Measurements from ENCODE around the gene SERPINB6.
"Not testable (repeated sequence)": the region's sequence is repeated elsewhere in the genome, so short reads cannot be mapped to it uniquely, and the experiment has no call there.

SERPINB6 gene

GRCh38 chr6:2998998-2999617, 27.7 kb upstream of the SERPINB6 start:
- DNase-seq: no peak

- DNase-seq: not testable (repeated sequence)
Observed at GRCh38 chr6:2998249-2998997, 27.1 kb upstream of the SERPINB6 start.

GRCh38 chr6:2993755-2994317, 22.5 kb upstream of the SERPINB6 start:
- DNase-seq: no peak

GRCh38 chr6:2992330-2992979, 21.1 kb upstream of the SERPINB6 start:
- no peak for DNase-seq

- DNase-seq: no peak
Observed at GRCh38 chr6:2990932-2991506, 19.7 kb upstream of the SERPINB6 start.

DNA sequence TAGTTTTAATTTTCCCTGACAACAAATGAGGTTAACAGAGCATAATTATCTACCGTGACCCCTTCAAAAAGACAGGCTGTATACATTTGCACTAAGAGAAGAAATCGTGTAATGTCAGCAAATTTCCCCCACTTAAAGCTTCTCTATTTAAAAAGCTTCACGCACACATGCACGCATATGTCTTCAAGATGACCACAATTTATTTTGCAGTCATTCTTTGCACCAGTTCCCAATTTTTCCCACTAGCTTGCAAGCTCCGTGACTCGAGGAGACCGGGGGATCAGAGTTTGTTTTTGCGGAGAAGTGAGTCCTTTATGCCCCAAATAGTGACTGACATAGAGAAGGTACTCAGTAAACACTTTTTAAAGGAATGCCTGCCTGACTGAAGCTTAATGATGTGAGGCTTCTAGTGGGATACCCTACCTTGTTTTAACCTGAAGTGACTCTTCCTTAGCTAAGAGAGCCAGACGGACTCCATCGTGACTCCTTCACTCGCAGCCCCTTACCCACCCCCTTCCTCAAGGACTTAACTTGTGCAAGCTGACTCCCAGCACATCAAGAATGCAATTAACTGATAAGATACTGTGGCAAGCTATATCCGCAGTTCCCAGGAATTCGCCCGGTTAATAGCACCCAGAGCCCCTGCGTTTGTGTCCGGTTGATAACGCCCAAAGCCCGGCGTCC, 19.0 kb upstream of the SERPINB6 start:
- DNase-seq: no peak

DNA sequence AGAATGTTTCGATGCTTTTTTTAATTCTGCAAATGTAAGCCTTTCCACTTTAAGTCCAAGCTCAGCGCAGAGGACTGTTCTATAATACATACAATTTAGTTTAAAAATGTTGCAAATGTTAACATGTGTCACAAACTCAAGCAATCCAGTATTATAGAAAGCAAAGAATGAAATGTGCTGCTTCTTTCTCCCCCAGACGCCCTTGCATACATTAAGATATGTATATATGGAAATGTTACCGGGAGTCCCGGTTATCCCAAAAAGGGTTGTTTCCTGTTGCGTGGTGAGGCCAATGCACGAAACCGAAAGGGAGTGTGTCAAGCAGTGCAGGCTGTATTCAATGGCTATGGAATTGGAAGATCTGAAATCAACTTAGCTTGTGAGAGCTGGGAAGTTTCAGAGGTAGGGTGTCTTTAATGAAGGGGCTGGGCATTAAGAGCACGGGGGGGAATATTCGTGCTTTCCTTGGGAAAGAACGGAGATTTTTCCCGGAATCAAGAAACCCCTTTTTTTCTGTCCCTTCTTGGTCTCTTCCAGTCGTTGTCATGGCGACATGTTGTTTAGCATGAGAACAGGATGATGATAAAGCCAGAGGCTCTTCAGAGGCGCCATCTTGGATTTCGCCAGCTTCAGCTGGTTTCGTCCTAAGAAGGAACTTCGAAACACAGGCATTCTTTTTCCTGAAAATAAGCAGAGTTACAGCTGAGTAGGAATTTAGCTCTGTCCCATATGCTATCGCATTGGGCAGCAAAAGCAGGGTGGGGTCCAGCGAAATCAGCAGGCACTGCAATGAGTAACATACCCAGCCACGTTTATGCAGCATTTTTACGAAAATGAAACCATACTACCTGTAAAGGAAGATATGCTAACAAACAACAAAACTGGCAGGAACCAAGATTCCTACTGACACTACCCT, 18.2 kb upstream of the SERPINB6 start:
- DNase-seq: peak; percentile 85

DNA sequence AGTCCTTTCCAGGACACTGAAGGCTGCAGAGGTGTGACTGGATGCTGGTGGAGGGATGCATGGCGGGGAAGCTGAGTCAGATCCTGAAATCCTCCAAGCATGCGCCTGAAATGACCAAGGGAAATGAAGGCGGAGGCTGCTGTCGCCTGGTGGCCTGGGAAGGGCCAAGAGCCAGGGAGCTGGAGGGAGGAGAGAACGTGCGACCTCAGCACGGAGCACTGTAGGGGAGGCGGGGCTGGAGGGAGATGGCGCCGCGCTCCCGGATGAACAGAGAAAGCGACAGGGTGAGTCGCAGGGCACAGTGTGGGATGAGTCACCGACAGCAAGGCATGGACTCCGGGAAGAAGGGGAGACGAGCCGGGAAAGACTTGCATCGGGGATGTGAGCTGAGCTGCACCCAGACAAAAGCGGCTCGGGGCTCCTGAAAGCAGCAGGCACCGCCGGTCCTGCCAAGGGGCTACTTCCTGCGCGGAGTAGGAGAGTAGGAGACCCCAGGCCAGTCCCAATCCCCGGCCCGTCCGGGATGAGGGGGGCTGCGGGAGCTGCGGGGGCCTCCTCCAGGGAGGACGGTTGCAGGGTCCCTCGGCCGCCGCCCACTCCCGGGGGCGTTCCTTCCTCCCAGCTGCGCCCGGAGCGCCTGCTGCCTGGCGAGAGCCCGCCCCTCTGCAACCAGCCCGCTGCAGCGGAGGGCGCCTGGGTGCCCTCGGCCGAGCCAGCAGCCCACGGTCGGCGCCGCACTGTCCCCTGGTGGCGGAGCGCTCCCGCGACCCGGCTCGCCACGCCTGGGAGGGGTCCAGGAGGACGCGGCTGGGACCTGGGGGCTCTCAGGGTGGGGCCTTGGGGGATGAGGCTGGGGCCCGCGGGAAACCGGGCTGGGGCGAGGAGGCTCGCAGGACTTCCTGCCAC, 17.3 kb upstream of the SERPINB6 start:
- DNase-seq: no peak

GRCh38 chr6:2988094-2988425, 16.7 kb upstream of the SERPINB6 start:
- DNase-seq: no peak

- DNase-seq: no peak
Observed at GRCh38 chr6:2986722-2987221, 15.4 kb upstream of the SERPINB6 start.

GRCh38 chr6:2984738-2985406, 13.5 kb upstream of the SERPINB6 start:
- DNase-seq: no peak

GRCh38 chr6:2982426-2983117, 11.2 kb upstream of the SERPINB6 start:
- DNase-seq: no peak

DNA sequence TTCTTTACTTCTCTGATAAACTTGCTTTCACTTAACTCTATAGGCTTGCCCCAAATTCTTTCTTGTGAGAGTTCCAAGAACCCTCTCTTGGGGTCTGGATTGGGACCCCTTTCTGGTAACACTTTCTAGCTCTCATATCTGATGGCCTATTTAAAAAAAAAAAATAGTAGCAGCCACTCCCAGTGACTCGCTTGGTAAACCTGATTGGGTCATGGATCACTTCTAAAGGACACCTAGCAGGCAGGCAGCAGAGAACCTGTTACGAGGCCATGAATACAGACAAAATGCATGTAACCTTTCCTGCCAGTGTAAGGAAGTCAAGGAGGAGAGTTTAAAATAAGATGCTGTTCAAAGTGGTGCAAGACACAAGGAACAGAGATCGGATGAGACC, 9.1 kb upstream of the SERPINB6 start:
- no peak for DNase-seq

DNA sequence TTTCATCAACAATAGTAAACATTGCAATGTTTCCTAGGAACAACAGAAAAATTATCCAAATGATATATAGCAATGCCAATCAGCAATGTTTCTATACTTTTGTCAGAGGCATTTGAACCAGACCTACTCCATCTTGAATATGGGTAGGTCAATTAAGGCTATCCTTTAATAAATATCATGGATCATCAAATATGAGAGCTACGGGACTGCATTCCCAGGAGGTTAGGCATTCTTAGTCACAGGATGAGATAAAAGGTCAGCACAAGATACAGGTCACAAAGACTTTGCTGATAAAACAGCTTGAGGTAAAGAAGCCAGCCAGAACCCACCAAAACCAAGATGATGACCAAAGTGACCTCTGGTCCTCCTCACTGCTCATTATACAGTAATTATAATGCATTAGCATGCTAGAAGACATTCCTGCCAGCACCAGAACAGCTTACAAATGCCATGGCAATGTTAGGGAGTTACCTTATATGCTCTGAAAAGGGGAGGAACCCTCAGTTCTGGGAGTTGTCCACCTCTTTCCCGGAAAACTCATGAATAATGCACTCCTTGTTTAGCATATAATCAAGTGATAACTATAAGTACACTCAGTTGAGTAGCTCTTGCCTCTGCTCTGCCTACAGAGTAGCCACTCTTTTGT, 8.6 kb upstream of the SERPINB6 start:
- DNase-seq: no peak

DNA sequence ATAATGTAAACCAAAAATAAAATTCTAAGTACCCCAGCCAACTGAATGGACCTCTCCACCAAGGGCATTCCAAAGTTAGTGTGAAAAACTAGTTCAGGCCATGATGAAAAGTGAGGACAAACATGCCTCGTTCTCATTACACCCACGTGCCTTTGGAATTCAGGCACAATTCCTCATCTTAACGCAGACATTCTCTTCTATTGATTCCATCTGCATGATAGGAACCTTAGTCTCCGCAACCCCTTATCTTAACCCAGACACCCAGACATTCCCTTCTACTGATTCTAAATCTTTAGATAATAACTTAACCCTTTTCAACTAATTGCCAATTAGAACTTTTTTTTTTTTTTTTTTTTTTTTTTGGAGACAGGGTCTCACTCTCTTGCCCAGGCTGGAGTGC, 7.6 kb upstream of the SERPINB6 start:
- no peak for DNase-seq

DNA sequence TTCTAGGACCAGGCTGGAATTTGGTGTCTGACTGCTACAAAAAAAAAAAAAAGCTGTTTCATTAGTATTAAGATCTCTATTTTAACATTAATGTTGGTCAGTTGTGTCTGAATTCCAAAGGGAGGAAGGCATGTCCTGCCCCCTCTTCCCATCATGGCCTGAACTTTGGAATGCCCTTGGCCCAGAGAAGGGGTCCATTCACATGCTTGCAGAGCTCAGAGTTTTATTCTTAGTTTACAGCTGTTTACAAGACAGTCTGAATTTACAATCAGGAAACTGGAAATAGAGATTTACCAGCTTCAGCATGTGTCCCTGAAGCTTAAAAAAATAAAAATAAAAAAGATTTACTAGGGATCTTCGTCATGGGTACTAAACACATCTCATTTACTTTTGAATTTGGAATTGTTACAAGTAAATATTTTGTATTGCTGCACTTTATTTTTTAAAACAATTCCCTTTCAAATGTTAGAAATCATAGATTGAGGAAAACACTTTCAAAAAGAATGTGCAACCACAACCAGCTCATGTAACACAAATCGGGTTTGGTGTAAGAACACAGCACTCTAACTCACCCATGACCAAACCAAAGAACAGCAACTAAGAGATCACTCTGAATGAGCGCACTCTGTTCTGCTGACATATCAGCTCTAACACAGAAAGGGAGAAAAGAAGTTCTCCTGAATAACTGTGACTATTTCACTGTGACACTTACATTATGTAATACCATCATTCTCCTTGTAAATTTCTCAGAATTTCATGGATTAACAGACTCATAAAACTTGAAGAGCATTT, 6.6 kb upstream of the SERPINB6 start:
- DNase-seq: no peak

GRCh38 chr6:2977290-2977689, 5.9 kb upstream of the SERPINB6 start:
- DNase-seq: no peak

- no peak for DNase-seq
Observed at GRCh38 chr6:2976571-2977085, 5.3 kb upstream of the SERPINB6 start.

Data from NCI-H1048 (cell line).